Measurements from ENCODE around the gene B4GALT6. TPM values are rescaled to one million over a fixed set of nuclear protein-coding genes. Genes with fewer than 3 reads are reported as not detected.

Gene B4GALT6
- total RNA-seq, 1 donor from 2014 or later = 6.9 TPM

- DNase-seq (ENCODE audit: low read depth) = no peak
These were observed 50.7 kb downstream of the B4GALT6 start for GRCh38 chr18:31633392-31634330.

- DNase-seq (ENCODE audit: low read depth) = no peak
These were observed 52.0 kb downstream of the B4GALT6 start for GRCh38 chr18:31632356-31632755.

- DNase-seq (ENCODE audit: low read depth) = no peak
These were observed 52.9 kb downstream of the B4GALT6 start for GRCh38 chr18:31631526-31631925.

- DNase-seq (ENCODE audit: low read depth) = no peak
These were observed 53.8 kb downstream of the B4GALT6 start for GRCh38 chr18:31630549-31630948.

- DNase-seq (ENCODE audit: low read depth) = no peak
These were observed 58.0 kb downstream of the B4GALT6 start for GRCh38 chr18:31626409-31626808.

- DNase-seq (ENCODE audit: low read depth) = no peak
These were observed 59.3 kb downstream of the B4GALT6 start for GRCh38 chr18:31624892-31625640.

- no peak for DNase-seq (ENCODE audit: low read depth)
These were observed 65.1 kb downstream of the B4GALT6 start for GRCh38 chr18:31619291-31619690.

GRCh38 chr18:31618801-31619200 is 65.6 kb downstream of the B4GALT6 start:
- no peak for DNase-seq (ENCODE audit: low read depth)

- peak; percentile 15 for DNase-seq (ENCODE audit: low read depth)
These were observed 67.2 kb downstream of the B4GALT6 start for GRCh38 chr18:31617031-31617717.

GRCh38 chr18:31616586-31616985 is 67.8 kb downstream of the B4GALT6 start:
- no peak for DNase-seq (ENCODE audit: low read depth)

GRCh38 chr18:31614044-31614443 is 70.3 kb downstream of the B4GALT6 start:
- DNase-seq (ENCODE audit: low read depth) = no peak

GRCh38 chr18:31612124-31612523 is 72.3 kb downstream of the B4GALT6 start:
- no peak for DNase-seq (ENCODE audit: low read depth)

GRCh38 chr18:31611511-31611910 is 72.9 kb downstream of the B4GALT6 start:
- DNase-seq (ENCODE audit: low read depth) = no peak

- DNase-seq (ENCODE audit: low read depth) = peak; percentile 45
These were observed 73.8 kb downstream of the B4GALT6 start for GRCh38 chr18:31610286-31611205.

GRCh38 chr18:31609886-31610285 is 74.5 kb downstream of the B4GALT6 start:
- no peak for DNase-seq (ENCODE audit: low read depth)

GRCh38 chr18:31607384-31607783 is 77.0 kb downstream of the B4GALT6 start:
- no peak for DNase-seq (ENCODE audit: low read depth)

- peak; percentile 43 for DNase-seq (ENCODE audit: low read depth)
These were observed 78.1 kb downstream of the B4GALT6 start for GRCh38 chr18:31606265-31606664.

GRCh38 chr18:31603315-31603714 is 81.1 kb downstream of the B4GALT6 start:
- DNase-seq (ENCODE audit: low read depth) = peak; percentile 72

GRCh38 chr18:31598021-31598805 is 86.2 kb downstream of the B4GALT6 start:
- DNase-seq (ENCODE audit: low read depth) = peak; percentile 51

Measured in renal cortical epithelial cell (primary cell).